Activated CD8-positive, alpha-beta memory T cell treated with anti-CD3 and anti-CD28 coated beads, Interleukin-2, amount 50 U/mL, for 4 hours (primary cell): Measurements from ENCODE around the gene SUMO3.
A peak's percentile ranks its signal among the peaks of the same experiment; 100 is the strongest.

ENCODE experiments used
- DNase-seq: peaks from one replicate; pipeline ENCODE4 v3.0.0-alpha.2; 2020

Gene SUMO3

GRCh38 chr21:44817914-44818639, at the start of gene SUMO3:
Gene SUMO3 (minus strand): TSS chr21:44818062. CDS start chr21:44817968, 94 bp downstream.
- peak; percentile 83 for DNase-seq

GRCh38 chr21:44867464-44867863, 49.6 kb upstream of the SUMO3 start:
- DNase-seq = no peak

- DNase-seq = no peak
Measured at GRCh38 chr21:44866780-44867179, 48.9 kb upstream of the SUMO3 start.

- DNase-seq = no peak
Measured at GRCh38 chr21:44865561-44866280, 47.9 kb upstream of the SUMO3 start.

GRCh38 chr21:44862869-44863685, 45.2 kb upstream of the SUMO3 start:
- DNase-seq = no peak

GRCh38 chr21:44858791-44859190, 40.9 kb upstream of the SUMO3 start:
- DNase-seq = no peak

- no peak for DNase-seq
Measured at GRCh38 chr21:44858291-44858690, 40.4 kb upstream of the SUMO3 start.

GRCh38 chr21:44857127-44857892, 39.4 kb upstream of the SUMO3 start:
- no peak for DNase-seq

- DNase-seq = no peak
Measured at GRCh38 chr21:44856131-44856530, 38.3 kb upstream of the SUMO3 start.

GRCh38 chr21:44855572-44855971, 37.7 kb upstream of the SUMO3 start:
- no peak for DNase-seq

GRCh38 chr21:44854664-44855446, 37.0 kb upstream of the SUMO3 start:
- DNase-seq = no peak

- DNase-seq = no peak
Measured at GRCh38 chr21:44854391-44854663, 36.5 kb upstream of the SUMO3 start.

GRCh38 chr21:44853601-44854390, 35.9 kb upstream of the SUMO3 start:
- DNase-seq = no peak

- no peak for DNase-seq
Measured at GRCh38 chr21:44850905-44851657, 33.2 kb upstream of the SUMO3 start.

- DNase-seq = no peak
Measured at GRCh38 chr21:44850208-44850800, 32.4 kb upstream of the SUMO3 start.

- DNase-seq = no peak
Measured at GRCh38 chr21:44849616-44850130, 31.8 kb upstream of the SUMO3 start.

- DNase-seq = no peak
Measured at GRCh38 chr21:44848821-44849521, 31.1 kb upstream of the SUMO3 start.

GRCh38 chr21:44847261-44848056, 29.6 kb upstream of the SUMO3 start:
- DNase-seq = no peak
